Measurements from ENCODE around the gene FAM83G. TPM values are rescaled to one million over a fixed set of nuclear protein-coding genes. Genes with fewer than 3 reads are reported as not detected.
"Not testable (repeated sequence)": the region's sequence is repeated elsewhere in the genome, so short reads cannot be mapped to it uniquely, and the experiment has no call there.

FAM83G gene
- total and polyA plus RNA-seq, 8 donors = 8.2 to 41.1 (median 14.2) TPM

- no peaks in the 10 kb centered on the region for H3K36me3 ChIP-seq
- H3K27ac ChIP-seq = no peak overlapping the region
- no peaks in the 10 kb centered on the region for H3K9me3 ChIP-seq
- H3K4me3 ChIP-seq = no peak overlapping the region
- DNase-seq = no peak
- WGBS, 5 donors = 94 to 95% (median 94%) methylated on average over 23 to 24 of the region's 24 CpGs; no CpG with 5 or more reads in 1 of the 5 donors
- H3K4me1 ChIP-seq = peaks cover 0 to 7% (median 0%) of the 10 kb centered on the region in 4 donors
- no peaks in the 10 kb centered on the region for H3K27me3 ChIP-seq
- intact Hi-C loops (cut with DNase I; ENCODE audit: low total_unique reads) = no loop called here
- TF ChIP-seq POLR2AphosphoS5 (IDR thresholded peaks at IDR 0.05) (no peak), EP300 (IDR thresholded peaks at IDR 0.05) (no peak), POLR2A (IDR thresholded peaks at IDR 0.05) (no peak), CTCF (IDR thresholded peaks at IDR 0.05) (no peak)
Observed at GRCh38 chr17:19021622-19022083, 17.1 kb upstream of the FAM83G start.

- 74 to 100% (median 86%) methylated on average over 3 to 7 of the region's 7 CpGs for WGBS, 5 donors
- H3K4me3 ChIP-seq; intact Hi-C loops (cut with DNase I; ENCODE audit: low total_unique reads); DNase-seq; H3K4me1 ChIP-seq; H3K27me3 ChIP-seq; H3K9me3 ChIP-seq; H3K36me3 ChIP-seq; H3K27ac ChIP-seq: not testable (repeated sequence)
Observed at GRCh38 chr17:19021011-19021621, 16.6 kb upstream of the FAM83G start.

DNA sequence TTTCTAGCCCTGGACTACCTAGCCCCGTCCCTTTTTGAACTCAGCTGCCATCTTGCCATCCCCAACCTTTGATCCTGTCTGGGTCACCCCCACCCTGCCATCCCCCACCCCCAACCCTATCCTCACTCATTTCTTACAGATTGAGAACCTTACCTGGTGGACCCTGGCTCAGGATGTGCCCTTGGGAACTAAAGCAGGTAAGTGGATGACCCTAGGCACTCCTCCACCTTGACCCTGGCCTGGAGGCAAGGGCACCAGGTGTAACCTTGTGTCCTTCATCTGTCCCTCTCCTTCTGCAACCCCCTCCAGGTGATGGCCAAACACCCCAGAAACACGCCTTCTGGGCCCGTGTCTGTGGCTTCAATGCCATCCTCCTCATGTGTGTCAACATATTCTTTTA is 15.5 kb upstream of the FAM83G start:
- no peak overlapping the region for H3K4me3 ChIP-seq
- no peak for DNase-seq
- H3K27ac ChIP-seq = no peak overlapping the region
- 85 to 93% (median 91%) methylated on average over 3 of the region's 3 CpGs for WGBS, 5 donors
- intact Hi-C loops (cut with DNase I; ENCODE audit: low total_unique reads) = no loop called here
- peaks cover 0 to 7% (median 0%) of the 10 kb centered on the region in 4 donors for H3K4me1 ChIP-seq
- no peaks in the 10 kb centered on the region for H3K36me3 ChIP-seq
- TF ChIP-seq EP300 (IDR thresholded peaks at IDR 0.05) = no peak
- TF ChIP-seq CTCF (IDR thresholded peaks at IDR 0.05) = no peak
- no peak for TF ChIP-seq POLR2A (IDR thresholded peaks at IDR 0.05)
- TF ChIP-seq POLR2AphosphoS5 (IDR thresholded peaks at IDR 0.05) = no peak
- H3K27me3 ChIP-seq = no peaks in the 10 kb centered on the region
- no peaks in the 10 kb centered on the region for H3K9me3 ChIP-seq

DNA sequence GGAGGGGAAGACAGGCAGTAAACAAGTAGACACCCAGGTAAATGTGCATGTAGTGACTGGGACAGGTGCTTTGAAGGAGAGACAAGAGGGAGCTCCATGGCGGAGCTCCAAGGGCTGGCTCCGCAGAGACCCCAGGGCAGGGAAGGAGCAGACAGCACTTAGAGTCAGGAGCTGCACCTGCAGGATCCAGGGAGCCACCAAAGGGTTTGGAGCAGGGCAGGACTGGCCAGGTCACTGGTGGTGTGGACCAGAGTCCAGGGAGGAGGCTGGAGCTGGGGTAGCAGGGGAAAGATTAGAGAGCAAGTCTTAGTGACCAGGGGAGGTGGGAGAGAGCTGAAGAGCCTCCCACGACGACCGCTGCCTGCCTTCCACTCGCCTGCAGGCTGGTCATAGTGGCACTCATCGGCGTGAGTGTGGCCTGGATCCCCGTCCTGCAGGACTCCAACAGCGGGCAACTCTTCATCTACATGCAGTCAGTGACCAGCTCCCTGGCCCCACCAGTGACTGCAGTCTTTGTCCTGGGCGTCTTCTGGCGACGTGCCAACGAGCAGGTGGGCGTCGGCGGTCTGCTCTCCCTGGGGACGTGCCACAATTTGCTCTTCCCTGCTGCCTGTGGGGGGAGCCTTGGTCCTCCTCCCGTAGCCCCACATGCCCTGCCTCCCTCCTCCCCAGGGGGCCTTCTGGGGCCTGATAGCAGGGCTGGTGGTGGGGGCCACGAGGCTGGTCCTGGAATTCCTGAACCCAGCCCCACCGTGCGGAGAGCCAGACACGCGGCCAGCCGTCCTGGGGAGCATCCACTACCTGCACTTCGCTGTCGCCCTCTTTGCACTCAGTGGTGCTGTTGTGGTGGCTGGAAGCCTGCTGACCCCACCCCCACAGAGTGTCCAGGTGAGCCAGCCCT is 14.7 kb upstream of the FAM83G start:
- Histone ChIP-seq H3K9me3 (no peaks in the 10 kb centered on the region), H3K4me1 (peaks cover 0 to 7% (median 0%) of the 10 kb centered on the region in 4 donors), H3K27me3 (no peaks in the 10 kb centered on the region), H3K27ac (no peak overlapping the region), H3K36me3 (no peaks in the 10 kb centered on the region), H3K4me3 (no peak overlapping the region)
- intact Hi-C loops (cut with DNase I; ENCODE audit: low total_unique reads) = no loop called here
- WGBS, 5 donors = 68 to 87% (median 71%) methylated on average over 12 to 27 of the region's 27 CpGs
- no peak for TF ChIP-seq EP300 (IDR thresholded peaks at IDR 0.05)
- TF ChIP-seq POLR2AphosphoS5 (IDR thresholded peaks at IDR 0.05) = no peak
- no peak for TF ChIP-seq CTCF (IDR thresholded peaks at IDR 0.05)
- no peak for TF ChIP-seq POLR2A (IDR thresholded peaks at IDR 0.05)
- DNase-seq = no peak
